ENCODE data around the gene ADH6. TPM values are rescaled to one million over a fixed set of nuclear protein-coding genes. Genes with fewer than 3 reads are reported as not detected.

The ADH6 gene
- polyA plus RNA-seq, 2 of the 4 experiments (the other 2 are of a cell fraction) = 0.72 TPM; not detected in 1

GRCh38 chr4:99185581-99185980, 33.5 kb downstream of the ADH6 start:
- no peak for ATAC-seq
- Histone ChIP-seq H3K9me3 (no peaks in the 10 kb centered on the region), H3K27ac (no peak overlapping the region), H3K4me3 (no peak overlapping the region), H3K4me1 (no peaks in the 10 kb centered on the region), H3K4me2 (no peak overlapping the region)
- CTCF ChIA-PET = no interaction called here
- POLR2A ChIA-PET = no interaction called here
- WGBS (ENCODE audit: missing lambda C conversion rate) = 4% methylated on average over 2 of the region's 2 CpGs
- TF ChIP-seq ZSCAN20 (CRISPR knock-in tag; IDR thresholded peaks at IDR 0.05) (no peak), SREBF2 (IDR thresholded peaks at IDR 0.05) (no peak), JUNB (IDR thresholded peaks at IDR 0.05) (no peak), RARB (CRISPR knock-in tag; IDR thresholded peaks at IDR 0.05) (no peak), HOXB5 (CRISPR knock-in tag; IDR thresholded peaks at IDR 0.05) (no peak), FOXS1 (CRISPR knock-in tag; IDR thresholded peaks at IDR 0.05) (no peak), SMC3 (IDR thresholded peaks at IDR 0.05) (no peak), MYC (IDR thresholded peaks at IDR 0.05; ENCODE audit: borderline replicate concordance, low read length) (no peak), JUN (IDR thresholded peaks at IDR 0.05) (no peak), ZFP36 (IDR thresholded peaks at IDR 0.05; ENCODE audit: borderline replicate concordance, partially characterized antibody) (no peak), CEBPB (IDR thresholded peaks at IDR 0.05) (no peak), EHMT2 (IDR thresholded peaks at IDR 0.05; ENCODE audit: low read depth) (no peak)
- TF ChIP-seq, protein P1, sequence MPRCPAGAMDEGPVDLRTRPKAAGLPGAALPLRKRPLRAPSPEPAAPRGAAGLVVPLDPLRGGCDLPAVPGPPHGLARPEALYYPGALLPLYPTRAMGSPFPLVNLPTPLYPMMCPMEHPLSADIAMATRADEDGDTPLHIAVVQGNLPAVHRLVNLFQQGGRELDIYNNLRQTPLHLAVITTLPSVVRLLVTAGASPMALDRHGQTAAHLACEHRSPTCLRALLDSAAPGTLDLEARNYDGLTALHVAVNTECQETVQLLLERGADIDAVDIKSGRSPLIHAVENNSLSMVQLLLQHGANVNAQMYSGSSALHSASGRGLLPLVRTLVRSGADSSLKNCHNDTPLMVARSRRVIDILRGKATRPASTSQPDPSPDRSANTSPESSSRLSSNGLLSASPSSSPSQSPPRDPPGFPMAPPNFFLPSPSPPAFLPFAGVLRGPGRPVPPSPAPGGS (IDR thresholded peaks at IDR 0.05) = no peak
- TF ChIP-seq, protein P2, sequence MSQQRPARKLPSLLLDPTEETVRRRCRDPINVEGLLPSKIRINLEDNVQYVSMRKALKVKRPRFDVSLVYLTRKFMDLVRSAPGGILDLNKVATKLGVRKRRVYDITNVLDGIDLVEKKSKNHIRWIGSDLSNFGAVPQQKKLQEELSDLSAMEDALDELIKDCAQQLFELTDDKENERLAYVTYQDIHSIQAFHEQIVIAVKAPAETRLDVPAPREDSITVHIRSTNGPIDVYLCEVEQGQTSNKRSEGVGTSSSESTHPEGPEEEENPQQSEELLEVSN (IDR thresholded peaks at IDR 0.05; ENCODE audit: borderline replicate concordance, low read depth) = no peak
- no peak for FAIRE-seq
- no peak for DNase-seq (ENCODE audit: low read depth in 1 of 2, low spot score in 1 of 2)

DNA sequence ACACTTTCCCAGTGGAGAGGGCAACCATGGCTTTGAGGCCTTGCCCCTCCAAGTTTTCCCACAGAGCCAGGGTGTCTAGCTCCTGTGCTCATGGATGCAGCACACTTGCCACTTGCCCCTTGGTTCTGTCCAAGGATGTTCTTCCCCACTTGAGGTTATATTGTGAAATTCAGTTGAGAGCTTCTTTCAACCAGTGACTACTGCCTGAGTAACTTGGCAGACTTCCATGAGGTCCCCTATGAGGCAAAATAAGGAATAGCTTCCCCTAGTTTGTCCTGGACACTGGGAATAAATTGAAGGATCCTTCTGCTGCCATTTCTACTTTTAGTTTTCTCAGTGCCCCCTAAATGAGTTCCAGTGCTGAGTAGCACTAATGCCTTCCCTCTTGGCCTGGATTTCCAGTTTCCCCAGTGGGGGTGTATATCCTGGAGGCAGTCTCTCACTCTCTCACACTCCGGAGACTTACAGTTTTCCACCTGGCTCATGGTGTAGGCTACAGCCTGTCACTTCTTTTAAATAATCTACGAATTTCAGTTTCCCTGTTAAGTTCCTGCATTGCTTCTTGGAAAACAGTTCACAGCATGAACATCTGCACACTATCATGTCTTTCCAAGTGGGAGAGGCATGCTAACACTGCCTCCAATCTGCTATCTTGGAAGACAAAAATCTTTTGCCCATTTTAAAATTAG, 38.5 kb downstream of the ADH6 start:
- Histone ChIP-seq H3K4me3 (no peak overlapping the region), H3K4me1 (no peaks in the 10 kb centered on the region), H3K9me3 (no peaks in the 10 kb centered on the region), H3K27ac (no peak overlapping the region), H3K4me2 (no peak overlapping the region)
- CTCF ChIA-PET = no interaction called here
- no peak for ATAC-seq
- DNase-seq (ENCODE audit: low read depth in 1 of 2, low spot score in 1 of 2) = no peak
- WGBS (ENCODE audit: missing lambda C conversion rate) = 40% methylated on average over 2 of the region's 2 CpGs
- no peak for TF ChIP-seq NR3C1 (IDR thresholded peaks at IDR 0.05)
- no peak for TF ChIP-seq HEYL (CRISPR knock-in tag; IDR thresholded peaks at IDR 0.05)
- no peak for TF ChIP-seq GATA3 (IDR thresholded peaks at IDR 0.05; ENCODE audit: borderline replicate concordance)
- no peak for TF ChIP-seq PHF8 (IDR thresholded peaks at IDR 0.05; ENCODE audit: borderline replicate concordance, low read depth)
- TF ChIP-seq EHF (CRISPR knock-in tag; IDR thresholded peaks at IDR 0.05) = no peak
- no peak for TF ChIP-seq HOXB5 (CRISPR knock-in tag; IDR thresholded peaks at IDR 0.05)
- TF ChIP-seq ATOH8 (CRISPR knock-in tag; IDR thresholded peaks at IDR 0.05; ENCODE audit: low read depth) = no peak
- TF ChIP-seq SREBF2 (IDR thresholded peaks at IDR 0.05) = no peak
- no peak for TF ChIP-seq RFX5 (IDR thresholded peaks at IDR 0.05)
- TF ChIP-seq NFE2L2 (conservative IDR thresholded peaks at IDR 0.05; ENCODE audit: low read length) = no peak
- no peak for TF ChIP-seq EP300 (IDR thresholded peaks at IDR 0.05)
- no peak for TF ChIP-seq POLR2AphosphoS2 (conservative IDR thresholded peaks at IDR 0.05; ENCODE audit: low read length)
- no peak for TF ChIP-seq USF2 (IDR thresholded peaks at IDR 0.05)
- no peak for TF ChIP-seq FOSB (CRISPR knock-in tag; IDR thresholded peaks at IDR 0.05)
- TF ChIP-seq ESRRA (IDR thresholded peaks at IDR 0.05; ENCODE audit: borderline replicate concordance, low read length) = no peak
- TF ChIP-seq KDM5A (IDR thresholded peaks at IDR 0.05) = no peak
- POLR2A ChIA-PET = no interaction called here
- no peak for FAIRE-seq
